HepG2 (cell line): ENCODE measurements around the gene NF2.

Source experiments
- ATF7 ChIP-seq, 2 experiments: fragments of 450-650 bp in 1 of 2; sonication (generic) in 1 of 2; formaldehyde crosslinking in 1 of 2; IDR thresholded peaks; 2 replicates each; pipeline versions ENCODE4 v1.4.0 to v1.6.1; 2016 to 2020; ENCODE audit warnings: antibody characterized with exemption in 1 of 2, mild to moderate bottlenecking in 1 of 2, missing genetic modification reagents in 1 of 2
- DR1 ChIP-seq: sonication (generic); formaldehyde crosslinking; IDR thresholded peaks from 2 replicates; pipeline ENCODE4 v1.8.0; 2021; ENCODE audit warnings: mild to moderate bottlenecking, missing genetic modification reagents, inconsistent platforms
- EZH2 ChIP-seq: conservative IDR thresholded peaks from 2 replicates; pipeline ENCODE4 v1.6.1; 2012; ENCODE audit warnings: mild to moderate bottlenecking, low read depth, low read length, moderate library complexity
- HOXA7 ChIP-seq: sonication (generic); formaldehyde crosslinking; IDR thresholded peaks from 2 replicates; pipeline ENCODE4 v1.8.1; 2022; ENCODE audit warnings: mild to moderate bottlenecking, missing genetic modification reagents, moderate library complexity
- MYC ChIP-seq: sonication (generic); formaldehyde crosslinking; IDR thresholded peaks from 2 replicates; pipeline ENCODE4 v1.9.0; 2021; ENCODE audit warnings: missing genetic modification reagents, borderline replicate concordance
- NFYB ChIP-seq: sonication (generic); formaldehyde crosslinking; IDR thresholded peaks from 2 replicates; pipeline ENCODE4 v1.4.0; 2020; ENCODE audit warnings: missing genetic modification reagents
- POLR2A ChIP-seq, 2 experiments: IDR thresholded peaks; 2 replicates each; pipeline ENCODE4 v1.6.1; 2011; ENCODE audit warnings: low read depth in 2 of 2, low read length in 2 of 2, mild to moderate bottlenecking in 1 of 2, moderate library complexity in 1 of 2; ENCODE audit not compliant: insufficient read depth in 1 of 2
- POLR2AphosphoS5 ChIP-seq: IDR thresholded peaks from 2 replicates; pipeline ENCODE4 v1.6.1; 2012; ENCODE audit warnings: low read depth, low read length
- PRDM15 ChIP-seq: sonication (generic); formaldehyde crosslinking; IDR thresholded peaks from 2 replicates; pipeline ENCODE4 v1.4.0; 2020; ENCODE audit warnings: missing genetic modification reagents
- SIN3A ChIP-seq: IDR thresholded peaks from 2 replicates; pipeline ENCODE4 v1.6.1; 2011; ENCODE audit warnings: low read depth, mild to moderate bottlenecking, control low read depth, low read length, borderline replicate concordance
- SRF ChIP-seq: IDR thresholded peaks from 2 replicates; pipeline ENCODE4 v1.6.1; 2011; ENCODE audit warnings: mild to moderate bottlenecking, low read depth, low read length, moderate library complexity
- ZNF276 ChIP-seq: sonication (generic); formaldehyde crosslinking; IDR thresholded peaks from 2 replicates; pipeline ENCODE4 v1.4.0; 2020; ENCODE audit warnings: mild to moderate bottlenecking, low read depth, missing genetic modification reagents
- ZNF281 ChIP-seq: sonication (generic); formaldehyde crosslinking; IDR thresholded peaks from 2 replicates; pipeline ENCODE4 v1.4.0; 2020; ENCODE audit warnings: missing genetic modification reagents, borderline replicate concordance

- TF ChIP-seq HOXA7 (no peak), MYC (CRISPR knock-in tag) (no peak), EZH2 (no peak), ZNF281 (CRISPR knock-in tag) (no peak), POLR2A (IDR thresholded peaks at IDR 0.05; ENCODE audit: insufficient read depth in 1 of 2, low read depth in 2 of 2, low read length in 2 of 2) (no peak), ZNF276 (CRISPR knock-in tag) (no peak), NFYB (CRISPR knock-in tag) (no peak), SIN3A (no peak), SRF (no peak), ATF7 (IDR thresholded peaks at IDR 0.05) (no peak), ATF7 (CRISPR knock-in tag; IDR thresholded peaks at IDR 0.05) (no peak), POLR2AphosphoS5 (no peak), DR1 (CRISPR knock-in tag) (no peak), PRDM15 (no peak)
Measured at GRCh38 chr22:29693671-29694070, 90.2 kb downstream of the NF2 start.
